ENCODE measurements around the gene NR3C1.

Gene NR3C1

DNA sequence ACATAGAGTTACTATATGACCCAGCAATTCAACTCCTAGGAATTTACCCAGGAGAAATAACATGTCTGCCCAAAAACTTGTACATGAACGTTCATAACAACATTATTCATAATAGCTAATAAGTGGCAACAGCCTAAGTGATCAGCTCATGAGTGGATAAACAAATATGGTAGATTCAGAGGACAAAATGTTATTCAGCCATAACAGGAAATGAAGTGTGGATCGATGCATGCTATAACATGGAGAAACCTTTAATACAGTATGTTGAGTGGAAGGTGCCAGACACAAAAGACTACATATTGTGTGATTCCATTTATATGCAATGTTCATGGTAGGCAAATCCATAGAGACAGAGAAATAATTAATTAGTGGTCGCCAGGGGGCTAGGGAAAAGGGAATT, 22.3 kb upstream of the NR3C1 start:
- no peak for DNase-seq

GRCh38 chr5:143418140-143418866, 14.8 kb upstream of the NR3C1 start:
- no peak for DNase-seq

- DNase-seq = no peak
These were observed 14.1 kb upstream of the NR3C1 start for GRCh38 chr5:143417503-143418139.

GRCh38 chr5:143416411-143416810, 12.9 kb upstream of the NR3C1 start:
- no peak for DNase-seq

DNA sequence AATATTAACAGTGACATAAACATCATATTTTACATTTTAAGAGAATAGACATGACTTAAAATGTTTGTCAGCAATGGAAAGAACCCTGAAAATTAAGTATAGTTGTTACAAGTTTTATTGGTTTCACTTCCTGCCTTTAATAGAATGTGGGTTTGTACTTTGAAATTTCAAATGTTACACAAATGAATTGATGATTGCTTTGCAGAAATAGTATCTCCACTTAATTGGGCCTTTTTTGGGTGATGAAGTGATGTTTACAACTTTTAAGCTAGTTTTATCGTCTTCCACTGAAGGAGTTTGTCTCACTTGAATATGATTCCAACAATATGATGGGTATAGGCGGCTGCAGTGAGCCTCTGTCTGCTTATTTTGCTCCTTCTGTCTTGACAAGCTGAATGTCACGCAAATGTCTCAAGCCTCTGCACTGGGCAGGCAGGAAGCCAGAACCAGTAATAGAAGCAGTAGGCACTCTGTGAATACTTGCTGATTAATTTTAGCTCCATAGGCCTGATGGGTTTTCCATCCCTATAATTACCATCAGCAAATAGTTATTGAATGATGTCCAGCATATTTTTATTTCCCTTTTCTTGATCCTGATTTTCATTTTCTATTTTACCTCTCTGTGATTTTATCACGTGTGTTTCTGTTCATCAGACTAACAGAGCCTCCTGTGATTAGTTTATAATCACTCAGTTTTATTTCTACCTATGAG, 10.6 kb upstream of the NR3C1 start:
- no peak for DNase-seq

- DNase-seq = no peak
These were observed 9.3 kb upstream of the NR3C1 start for GRCh38 chr5:143412661-143413342.

GRCh38 chr5:143409926-143410325, 6.4 kb upstream of the NR3C1 start:
- no peak for DNase-seq

DNA sequence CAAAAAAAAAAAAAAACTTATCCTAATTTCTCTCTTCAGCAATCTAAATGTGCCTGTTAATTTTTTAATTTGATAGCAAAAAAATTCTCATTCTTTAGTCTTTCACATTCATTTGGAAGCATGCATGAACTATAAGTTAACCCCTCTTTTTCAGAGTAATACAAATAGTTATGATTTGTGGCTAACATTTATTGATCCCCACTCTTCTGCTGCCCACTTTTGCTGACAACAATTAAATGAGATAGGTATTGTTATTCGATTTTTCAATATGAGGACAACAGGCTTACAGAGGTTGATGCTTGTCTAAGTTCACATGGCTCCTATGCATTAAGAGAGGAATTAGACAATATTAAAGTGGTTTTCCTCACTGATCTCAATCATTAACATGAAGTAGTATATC, 2.9 kb upstream of the NR3C1 start:
- DNase-seq = no peak

GRCh38 chr5:143405849-143406098, 2.3 kb upstream of the NR3C1 start:
- DNase-seq = no peak

- DNase-seq = peak; percentile 74 to 80 (median 80)
These were observed 1.8 kb upstream of the NR3C1 start for GRCh38 chr5:143405063-143405848.

- peak in 3 of 4 experiments; percentile 67 to 73 (median 72) for DNase-seq
These were observed 1.1 kb upstream of the NR3C1 start for GRCh38 chr5:143404416-143405062.

DNA sequence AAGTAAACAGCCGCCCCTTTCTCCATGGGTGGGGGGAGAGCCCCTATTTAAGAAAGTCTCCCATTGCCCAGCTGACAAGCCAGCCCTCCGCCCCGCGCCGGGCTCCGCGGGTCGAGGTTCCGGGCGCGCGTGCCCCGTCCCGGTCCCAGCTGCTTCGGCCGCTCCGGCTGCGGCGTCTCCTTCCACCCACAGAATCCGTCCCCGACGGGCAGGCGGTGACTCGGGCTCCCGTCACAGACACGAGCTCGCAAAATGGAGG, 223 bp downstream of the NR3C1 start:
- DNase-seq = no peak

DNA sequence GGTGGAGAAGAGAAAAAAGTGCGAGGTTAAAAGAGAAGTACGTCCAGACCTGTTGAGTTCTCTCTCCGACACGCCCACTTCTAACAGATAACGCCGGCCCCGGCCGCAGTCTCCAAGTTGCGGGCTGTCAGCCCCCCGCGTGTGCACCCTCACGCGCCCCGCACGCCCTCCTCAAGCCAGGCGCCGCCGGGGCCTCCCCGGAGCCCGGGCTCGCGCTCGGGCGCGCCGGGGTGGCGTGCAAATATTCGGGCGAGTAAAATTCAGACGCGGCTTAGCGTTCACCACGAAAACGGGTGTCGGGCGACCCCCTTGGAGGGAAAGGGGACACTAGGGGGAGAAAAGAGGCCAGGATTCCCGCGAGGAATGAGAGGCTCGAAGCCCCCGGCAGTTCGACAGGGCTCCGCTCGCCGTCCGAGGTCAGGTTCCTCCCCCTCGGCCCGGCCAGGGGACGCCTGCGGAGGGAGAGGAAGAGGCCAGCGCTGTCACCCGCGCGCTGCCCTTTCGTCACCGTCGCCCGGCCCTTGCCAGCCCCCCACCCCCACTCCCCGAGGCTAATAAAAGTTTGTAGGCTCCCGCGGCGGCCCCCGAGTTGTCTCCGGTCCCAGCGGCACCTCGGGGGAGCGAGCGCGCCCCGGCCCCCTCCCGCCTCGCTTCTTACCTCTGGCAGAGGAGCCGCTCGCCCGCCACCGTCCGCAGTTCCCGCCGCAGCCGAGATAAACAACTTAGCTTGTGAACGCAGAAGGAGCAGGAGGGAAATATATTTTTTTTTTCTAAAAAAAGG, 743 bp downstream of the NR3C1 start:
- DNase-seq = peak; percentile 25 to 31 (median 30)

- DNase-seq = no peak
These were observed 1.4 kb downstream of the NR3C1 start for GRCh38 chr5:143402017-143402552.

- no peak for DNase-seq
These were observed 2.1 kb downstream of the NR3C1 start for GRCh38 chr5:143401227-143402016.

DNA sequence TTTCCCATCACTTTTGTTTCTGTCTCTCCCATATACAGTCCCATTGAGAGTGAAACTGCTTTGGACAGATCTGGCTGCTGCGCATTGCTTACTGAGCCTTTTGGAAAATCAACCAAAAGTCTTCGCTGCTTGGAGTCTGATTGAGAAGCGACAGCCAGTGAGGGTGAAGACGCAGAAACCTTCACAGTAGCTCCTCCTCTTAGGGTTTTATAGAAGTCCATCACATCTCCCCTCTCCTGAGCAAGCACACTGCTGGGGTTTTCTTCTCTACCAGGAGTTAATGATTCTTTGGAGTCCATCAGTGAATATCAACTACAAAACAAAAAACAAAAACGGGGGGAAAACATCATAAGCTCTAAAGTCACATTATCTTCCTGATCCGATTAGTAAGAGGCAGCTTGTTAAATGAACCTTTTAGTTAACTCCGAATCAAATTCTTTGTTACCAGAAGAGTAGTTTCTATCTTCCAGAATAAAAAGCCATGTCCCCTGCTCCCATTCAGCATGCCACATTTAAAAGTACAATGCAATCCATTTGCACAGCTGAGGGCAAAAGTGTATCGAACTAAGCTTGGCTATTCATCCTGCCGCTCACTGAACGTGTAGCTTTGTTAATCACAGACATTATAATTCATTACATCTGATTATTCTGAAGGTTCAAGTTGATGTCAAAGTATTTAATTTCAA, 2.8 kb downstream of the NR3C1 start:
- no peak for DNase-seq

DNA sequence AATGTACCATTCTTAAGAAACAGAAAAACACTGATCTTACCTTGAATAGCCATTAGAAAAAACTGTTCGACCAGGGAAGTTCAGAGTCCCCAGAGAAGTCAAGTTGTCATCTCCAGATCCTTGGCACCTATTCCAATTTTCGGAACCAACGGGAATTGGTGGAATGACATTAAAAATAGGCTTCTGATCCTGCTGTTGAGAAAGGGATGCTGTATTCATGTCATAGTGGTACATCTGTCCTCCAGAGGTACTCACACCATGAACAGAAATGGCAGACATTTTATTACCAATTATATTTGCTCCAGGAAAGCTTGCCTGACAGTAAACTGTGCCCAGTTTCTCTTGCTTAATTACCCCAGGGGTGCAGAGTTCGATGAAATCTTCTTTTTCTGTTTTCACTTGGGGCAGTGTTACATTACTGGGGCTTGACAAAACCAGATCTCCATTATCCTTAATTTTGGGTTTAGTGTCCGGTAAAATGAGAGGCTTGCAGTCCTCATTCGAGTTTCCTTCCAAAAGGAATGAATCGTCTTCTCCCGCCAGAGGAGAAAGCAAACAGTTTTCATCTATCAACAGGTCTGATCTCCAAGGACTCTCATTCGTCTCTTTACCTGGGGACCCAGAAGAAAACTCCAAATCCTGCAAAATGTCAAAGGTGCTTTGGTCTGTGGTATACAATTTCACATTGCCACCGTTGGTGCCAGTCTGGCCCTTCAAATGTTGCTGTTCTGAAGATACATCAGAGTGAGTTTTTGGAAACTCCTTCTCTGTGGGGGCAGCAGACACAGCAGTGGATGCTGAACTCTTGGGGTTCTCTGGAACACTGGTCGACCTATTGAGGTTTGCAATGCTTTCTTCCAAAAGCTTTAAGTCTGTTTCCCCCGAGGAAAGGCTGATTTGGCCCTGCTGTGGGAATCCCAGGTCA, 3.6 kb downstream of the NR3C1 start:
- DNase-seq = no peak

GRCh38 chr5:143398451-143399237, 4.8 kb downstream of the NR3C1 start:
- DNase-seq = no peak

All from activated CD4-positive, CD25-positive, alpha-beta regulatory T cell (primary cell).